SJSA1 (cell line): ENCODE measurements around the gene GALNT7. TPM values are rescaled to one million over a fixed set of nuclear protein-coding genes. Genes with fewer than 3 reads are reported as not detected.

Source experiments
- DNase-seq, 2 experiments: peaks; one replicate each; pipeline ENCODE4 v3.0.0-alpha.2; 2015 to 2020; ENCODE audit warnings: low spot score in 2 of 2, low read depth in 1 of 2
- H3K27ac ChIP-seq: fragments of 250-450 bp; sonication (Bioruptor Pico); 2 replicates; pipeline ENCODE4 v1.5.1; 2020; ENCODE audit warnings: mild to moderate bottlenecking, moderate library complexity
- H3K27me3 ChIP-seq: fragments of 250-450 bp; sonication (Bioruptor Pico); replicated peaks from 2 replicates; pipeline ENCODE4 v1.5.1; 2020; ENCODE audit warnings: mild to moderate bottlenecking, moderate library complexity
- H3K36me3 ChIP-seq: fragments of 250-450 bp; sonication (Bioruptor Pico); 2 replicates; pipeline ENCODE4 v1.5.1; 2020; ENCODE audit warnings: mild to moderate bottlenecking
- H3K4me1 ChIP-seq: fragments of 250-450 bp; sonication (Bioruptor Pico); replicated peaks from 2 replicates; pipeline ENCODE4 v1.6.1; 2021; ENCODE audit warnings: mild to moderate bottlenecking
- H3K4me3 ChIP-seq: fragments of 250-450 bp; sonication (Bioruptor Pico); 2 replicates; pipeline ENCODE4 v1.5.1; 2020; ENCODE audit warnings: mild to moderate bottlenecking
- H3K9me3 ChIP-seq: fragments of 250-450 bp; sonication (Bioruptor Pico); replicated peaks from 2 replicates; pipeline ENCODE4 v1.5.1; 2020; ENCODE audit warnings: mild to moderate bottlenecking
- total RNA-seq: library from RNA; depleted of rRNA; stranded (reverse); fragments of >200 nt; shearing (Covaris generic); gene quantifications from 2 replicates; pipeline ENCODE4 v1.2.3, GENCODE V29; 2014

GALNT7 gene
- total RNA-seq, 1 experiment from 2014 or later: 24.7 TPM

DNA sequence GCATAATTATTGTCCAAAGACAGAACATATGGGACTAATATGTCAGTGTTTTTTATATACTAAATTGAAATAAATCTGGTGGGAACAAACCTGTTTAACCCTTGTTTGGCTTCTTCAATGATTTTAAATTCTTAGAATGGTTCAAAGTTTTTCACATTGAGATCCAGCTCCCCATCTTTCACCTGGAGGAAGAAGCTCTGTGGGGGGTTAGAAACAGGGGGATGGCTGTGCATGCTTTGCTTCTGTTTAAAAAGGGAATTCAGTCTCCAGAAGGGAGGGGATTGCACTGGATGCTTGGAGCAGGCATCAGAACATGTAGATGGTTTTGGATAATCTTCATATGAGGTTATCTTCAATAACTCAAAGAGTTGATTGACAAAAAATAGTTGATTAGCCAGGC lies 72.1 kb downstream of the GALNT7 start:
- Histone ChIP-seq H3K9me3 (no peaks in the 10 kb centered on the region), H3K27me3 (0 out of 2 replicates have a peak, but pooled peaks cover 3% of the 10 kb centered on the region), H3K4me1 (peaks cover 11% of the 10 kb centered on the region), H3K36me3 (no peaks in the 10 kb centered on the region), H3K4me3 (no peak overlapping the region), H3K27ac (no peak overlapping the region)
- no peak for DNase-seq

DNA sequence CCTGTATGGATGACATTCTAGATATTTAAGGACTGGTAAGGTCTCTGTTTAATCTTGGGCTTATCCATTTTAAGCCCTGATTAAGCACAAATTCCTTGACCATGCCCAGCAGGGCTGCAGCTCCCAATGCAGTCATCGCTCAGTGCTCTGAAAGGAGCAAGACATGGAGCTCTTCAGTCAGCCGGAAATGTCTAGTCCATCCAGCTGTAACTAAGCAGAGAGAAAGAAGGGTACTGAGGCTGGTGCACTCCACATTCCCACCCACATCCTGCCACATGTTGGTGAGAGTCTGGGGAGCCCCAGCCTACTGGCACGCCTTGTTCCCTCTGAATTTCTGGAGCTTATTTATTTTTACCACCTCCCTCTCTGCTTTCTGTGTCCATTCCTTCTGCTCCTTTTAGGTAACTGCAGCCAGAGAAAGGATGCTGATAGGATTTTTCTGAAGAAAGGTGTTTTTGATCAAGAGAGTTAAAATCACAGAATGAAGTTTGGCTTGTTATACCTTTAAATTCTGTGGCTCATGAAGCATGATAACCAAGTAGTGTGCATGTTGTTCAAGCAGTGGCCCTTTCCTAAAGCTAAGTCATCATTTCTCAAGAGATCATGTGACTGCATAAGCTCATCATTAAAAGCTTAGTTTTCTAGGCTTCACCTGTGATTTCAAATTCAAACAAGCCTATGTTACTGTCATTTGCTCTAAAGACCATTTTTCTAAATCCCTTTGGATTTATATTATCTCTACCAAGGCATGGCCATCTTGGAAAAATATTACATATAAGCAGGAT lies 74.0 kb downstream of the GALNT7 start:
- DNase-seq: no peak
- 0 out of 2 replicates have a peak, but pooled peaks cover 3% of the 10 kb centered on the region for H3K27me3 ChIP-seq
- peaks cover 11% of the 10 kb centered on the region for H3K4me1 ChIP-seq
- H3K4me3 ChIP-seq: no peak overlapping the region
- H3K27ac ChIP-seq: no peak overlapping the region
- no peaks in the 10 kb centered on the region for H3K9me3 ChIP-seq
- H3K36me3 ChIP-seq: no peaks in the 10 kb centered on the region

DNA sequence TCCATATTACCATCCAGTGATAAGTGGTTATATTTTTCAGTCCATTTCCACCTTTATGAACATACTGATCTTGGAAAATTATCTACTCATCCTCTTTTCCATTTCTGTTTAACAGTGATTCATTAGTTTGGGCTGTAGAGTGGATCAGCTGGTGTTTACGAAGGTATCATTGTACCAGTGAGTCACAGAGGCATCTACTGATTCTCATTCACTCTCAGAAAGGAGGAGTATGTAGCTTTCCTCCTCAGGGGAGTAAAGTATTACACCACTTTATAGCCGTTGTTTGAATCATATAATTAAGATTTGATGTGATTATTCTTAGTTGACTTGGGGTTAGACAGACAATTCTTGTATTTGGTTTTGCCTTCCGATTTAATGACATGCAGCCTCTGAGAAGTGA lies 74.7 kb downstream of the GALNT7 start:
- no peak overlapping the region for H3K4me3 ChIP-seq
- 0 out of 2 replicates have a peak, but pooled peaks cover 3% of the 10 kb centered on the region for H3K27me3 ChIP-seq
- peaks cover 11% of the 10 kb centered on the region for H3K4me1 ChIP-seq
- H3K9me3 ChIP-seq: no peaks in the 10 kb centered on the region
- H3K36me3 ChIP-seq: no peaks in the 10 kb centered on the region
- peak in 1 of 2 experiments; percentile 20 for DNase-seq
- no peak overlapping the region for H3K27ac ChIP-seq

DNA sequence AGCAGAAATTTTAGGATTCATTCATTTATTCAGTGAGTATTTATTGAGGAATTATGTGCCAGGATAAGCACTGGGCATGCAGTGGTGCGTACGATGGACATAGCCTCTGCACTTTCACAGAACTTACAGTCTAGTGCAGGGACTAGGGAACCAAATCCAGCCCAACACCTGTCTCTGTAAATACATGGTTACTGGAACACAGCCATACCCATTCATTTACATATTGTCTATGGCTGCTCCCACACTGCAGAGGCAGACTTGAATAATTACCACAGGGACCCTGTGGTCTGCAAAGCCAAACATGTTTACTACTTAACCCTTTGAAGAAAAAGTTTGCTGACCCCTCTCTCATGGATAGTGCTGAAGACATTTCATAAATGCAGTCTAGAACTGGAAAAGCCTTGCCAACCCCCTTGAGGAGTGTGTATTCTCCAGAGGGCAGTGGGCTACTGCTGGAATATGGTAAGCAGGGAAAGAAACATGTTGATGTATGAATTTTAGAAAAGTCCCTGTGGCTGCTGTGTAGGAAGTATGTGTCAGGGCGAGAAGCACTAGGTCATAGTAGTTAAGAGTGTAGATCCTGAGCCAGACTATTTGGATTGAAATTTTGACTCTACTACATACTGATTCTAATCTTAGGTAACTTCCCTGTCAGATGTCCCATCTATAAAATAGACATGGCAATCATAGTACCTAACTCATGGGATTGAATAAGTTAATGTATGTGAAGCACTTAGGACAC lies 75.5 kb downstream of the GALNT7 start:
- H3K4me1 ChIP-seq: peaks cover 11% of the 10 kb centered on the region
- no peak overlapping the region for H3K27ac ChIP-seq
- no peak overlapping the region for H3K4me3 ChIP-seq
- 0 out of 2 replicates have a peak, but pooled peaks cover 3% of the 10 kb centered on the region for H3K27me3 ChIP-seq
- H3K36me3 ChIP-seq: no peaks in the 10 kb centered on the region
- no peaks in the 10 kb centered on the region for H3K9me3 ChIP-seq
- DNase-seq: no peak

DNA sequence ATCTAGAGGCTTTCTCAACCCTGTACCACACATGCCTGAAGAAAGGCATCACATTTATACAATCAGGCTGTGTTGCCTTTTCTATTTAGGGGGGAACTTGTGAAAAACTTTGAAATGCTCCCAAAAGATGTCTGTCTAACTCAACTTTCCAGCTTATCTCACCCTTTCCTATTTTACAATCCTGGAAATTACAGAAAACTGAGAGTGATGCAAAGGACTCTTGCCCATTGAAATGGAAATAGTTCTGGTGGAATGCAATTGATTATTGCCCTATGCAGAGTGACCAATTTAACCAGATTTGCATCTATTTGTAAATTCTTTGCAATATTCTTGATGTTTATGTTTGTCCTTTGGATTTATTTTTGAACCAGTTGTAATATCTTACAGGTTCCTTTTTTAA lies 77.3 kb downstream of the GALNT7 start:
- H3K36me3 ChIP-seq: no peaks in the 10 kb centered on the region
- H3K4me3 ChIP-seq: no peak overlapping the region
- DNase-seq: no peak
- no peak overlapping the region for H3K27ac ChIP-seq
- 0 out of 2 replicates have a peak, but pooled peaks cover 3% of the 10 kb centered on the region for H3K27me3 ChIP-seq
- H3K9me3 ChIP-seq: no peaks in the 10 kb centered on the region
- peaks cover 11% of the 10 kb centered on the region for H3K4me1 ChIP-seq

DNA sequence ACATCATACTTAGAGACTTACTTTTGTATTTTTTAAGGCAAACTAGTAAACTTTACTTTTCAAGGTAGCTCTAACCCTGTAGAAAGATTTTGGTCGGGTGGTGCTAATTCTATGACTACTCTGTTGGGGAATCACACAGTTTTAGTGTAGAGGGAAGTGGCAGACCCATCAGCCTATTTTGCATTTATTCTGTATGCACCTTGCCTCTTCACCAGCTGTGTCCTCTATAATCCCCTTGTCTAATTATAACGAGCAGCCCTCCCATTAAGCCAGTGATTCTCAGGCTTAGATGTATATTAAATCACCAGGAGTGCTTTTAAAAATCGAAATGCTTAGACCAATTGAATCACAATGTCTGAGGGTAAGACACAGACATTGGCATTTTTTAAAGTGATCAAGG lies 78.1 kb downstream of the GALNT7 start:
- H3K4me3 ChIP-seq: no peak overlapping the region
- no peak overlapping the region for H3K27ac ChIP-seq
- no peaks in the 10 kb centered on the region for H3K9me3 ChIP-seq
- no peaks in the 10 kb centered on the region for H3K36me3 ChIP-seq
- peaks cover 11% of the 10 kb centered on the region for H3K4me1 ChIP-seq
- DNase-seq: no peak
- peaks cover 7% of the 10 kb centered on the region; the same call in 1 of the 2 replicates for H3K27me3 ChIP-seq

DNA sequence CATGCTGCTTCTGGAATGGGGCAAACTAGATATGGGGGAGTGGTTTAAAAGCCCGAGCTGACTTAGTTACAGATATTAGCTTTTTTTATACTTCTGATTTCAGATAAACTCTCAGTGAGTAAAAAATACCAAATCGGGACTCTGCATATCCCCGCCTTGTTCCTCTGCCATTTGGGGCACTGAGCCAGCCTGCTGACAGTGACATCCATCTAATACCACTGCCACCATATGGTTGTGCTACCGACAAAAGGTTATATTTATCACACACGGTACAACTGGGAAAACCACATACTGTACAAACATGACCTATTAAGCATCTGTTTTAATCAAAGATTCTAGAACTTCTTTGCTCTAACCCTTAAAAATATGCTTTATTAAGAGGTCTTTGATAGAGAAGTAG lies 78.7 kb downstream of the GALNT7 start:
- Histone ChIP-seq H3K36me3 (no peaks in the 10 kb centered on the region), H3K9me3 (no peaks in the 10 kb centered on the region), H3K4me1 (peaks cover 15% of the 10 kb centered on the region), H3K27me3 (peaks cover 7% of the 10 kb centered on the region; the same call in 1 of the 2 replicates), H3K4me3 (no peak overlapping the region), H3K27ac (no peak overlapping the region)
- no peak for DNase-seq

DNA sequence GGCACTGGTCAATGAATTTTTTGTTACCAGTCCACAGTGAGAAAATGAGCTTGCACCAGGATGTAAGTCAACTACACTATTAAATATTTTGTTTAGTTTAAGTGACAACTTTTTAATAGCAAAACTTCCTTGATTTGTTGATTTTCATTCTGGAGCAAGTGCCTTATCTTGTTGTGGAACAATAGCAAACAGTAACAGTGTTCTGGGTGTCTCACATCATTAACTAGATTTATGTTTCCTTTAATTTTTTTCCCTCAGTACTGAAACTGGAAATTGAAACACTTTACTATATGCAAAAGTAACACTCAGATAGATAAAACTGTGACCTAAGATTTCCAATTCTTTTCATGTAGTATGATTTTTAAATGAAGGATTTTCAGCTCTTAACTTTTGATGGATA lies 80.1 kb downstream of the GALNT7 start:
- Histone ChIP-seq H3K27me3 (peaks cover 7% of the 10 kb centered on the region; the same call in 1 of the 2 replicates), H3K4me3 (no peak overlapping the region), H3K27ac (no peak overlapping the region), H3K4me1 (peaks cover 10% of the 10 kb centered on the region), H3K36me3 (no peaks in the 10 kb centered on the region), H3K9me3 (no peaks in the 10 kb centered on the region)
- no peak for DNase-seq

DNA sequence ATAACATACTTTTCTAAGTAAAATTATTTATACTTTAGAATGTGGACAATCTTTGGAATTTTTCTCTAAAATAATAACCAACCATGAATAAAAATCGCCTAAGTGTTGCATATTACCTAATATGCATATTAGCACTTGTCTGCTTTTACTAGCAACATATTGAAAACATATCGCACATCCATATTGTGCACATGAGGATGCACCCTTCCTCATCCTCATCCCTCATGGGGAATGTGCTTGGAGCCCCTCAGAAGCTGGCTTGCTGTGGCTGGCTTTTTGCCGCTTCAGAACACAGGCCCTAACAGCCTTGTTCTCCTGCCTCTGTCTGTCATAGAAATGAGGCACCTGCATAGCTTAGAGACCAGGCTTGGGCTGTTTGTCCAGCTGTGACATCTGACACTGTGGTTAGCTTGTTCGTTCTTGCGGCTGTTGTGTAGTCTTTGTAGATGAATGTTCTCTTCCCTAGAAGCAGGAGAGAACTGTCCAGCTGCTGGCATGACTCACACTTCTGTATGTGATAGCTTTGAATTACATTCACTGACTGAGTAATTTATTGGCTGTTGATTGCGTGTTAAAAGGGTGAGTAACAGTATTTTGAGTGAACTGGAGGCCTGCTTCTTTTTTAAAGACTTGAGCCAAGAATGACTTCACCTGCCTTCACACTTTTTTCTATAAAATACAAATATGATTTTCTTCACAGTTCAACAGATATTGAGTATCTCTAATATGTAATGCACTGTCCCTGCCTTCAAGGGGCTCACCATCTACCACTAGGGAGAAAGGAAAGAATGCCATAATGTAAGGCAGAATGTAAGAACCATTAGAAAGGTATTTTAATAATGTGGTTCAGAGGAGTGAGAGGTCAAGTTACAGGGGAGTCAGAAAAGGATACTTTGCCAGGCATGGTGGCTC lies 83.7 kb downstream of the GALNT7 start:
- H3K27ac ChIP-seq: no peak overlapping the region
- peaks cover 9% of the 10 kb centered on the region for H3K4me1 ChIP-seq
- no peaks in the 10 kb centered on the region for H3K36me3 ChIP-seq
- H3K27me3 ChIP-seq: peaks cover 4% of the 10 kb centered on the region; the same call in 1 of the 2 replicates
- peak; percentile 87 for DNase-seq
- H3K9me3 ChIP-seq: no peaks in the 10 kb centered on the region
- no peak overlapping the region for H3K4me3 ChIP-seq

DNA sequence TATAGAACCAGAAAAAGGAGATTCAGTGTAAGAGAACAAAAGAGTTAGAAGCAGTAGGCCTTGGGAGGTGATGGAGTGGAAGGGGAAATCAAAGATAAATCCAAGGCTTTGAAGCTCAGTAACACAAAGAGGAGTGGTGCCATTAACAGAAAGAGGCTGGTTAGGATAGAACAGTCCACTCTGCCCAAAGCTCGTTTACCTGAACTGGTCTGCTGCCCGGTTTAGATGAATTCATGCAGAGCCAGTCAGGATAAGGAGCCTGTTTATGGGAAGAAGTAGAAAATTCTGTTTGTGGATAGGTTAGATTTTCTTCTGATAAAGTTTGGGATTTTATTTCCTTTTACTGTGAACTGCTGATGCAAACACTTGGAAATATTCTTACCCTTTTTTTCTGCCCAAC lies 85.0 kb downstream of the GALNT7 start:
- Histone ChIP-seq H3K36me3 (no peaks in the 10 kb centered on the region), H3K4me1 (peaks cover 9% of the 10 kb centered on the region), H3K4me3 (no peak overlapping the region), H3K27me3 (peaks cover 4% of the 10 kb centered on the region; the same call in 1 of the 2 replicates), H3K27ac (no peak overlapping the region), H3K9me3 (no peaks in the 10 kb centered on the region)
- DNase-seq: no peak

DNA sequence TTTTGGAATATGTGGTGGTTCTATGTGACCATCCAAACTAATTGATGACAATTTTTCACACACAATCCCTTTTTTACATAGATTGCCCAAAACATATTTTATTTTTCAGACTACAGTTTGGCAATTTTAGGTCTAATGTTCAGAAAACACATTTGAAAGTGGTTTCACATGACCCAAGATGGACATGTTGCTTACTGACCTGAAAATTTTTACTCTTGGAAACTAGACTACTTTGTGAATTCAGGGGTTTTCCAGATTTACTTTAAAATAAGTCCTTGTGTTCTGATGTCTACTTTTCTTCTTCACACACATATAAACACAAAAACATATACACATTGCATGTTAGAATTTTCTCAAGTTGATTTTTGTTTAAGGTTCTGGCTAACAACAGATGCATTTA lies 86.0 kb downstream of the GALNT7 start:
- H3K4me3 ChIP-seq: no peak overlapping the region
- H3K9me3 ChIP-seq: no peaks in the 10 kb centered on the region
- H3K27ac ChIP-seq: no peak overlapping the region
- no peak for DNase-seq
- H3K4me1 ChIP-seq: peaks cover 9% of the 10 kb centered on the region
- no peaks in the 10 kb centered on the region for H3K36me3 ChIP-seq
- H3K27me3 ChIP-seq: peaks cover 4% of the 10 kb centered on the region; the same call in 1 of the 2 replicates

DNA sequence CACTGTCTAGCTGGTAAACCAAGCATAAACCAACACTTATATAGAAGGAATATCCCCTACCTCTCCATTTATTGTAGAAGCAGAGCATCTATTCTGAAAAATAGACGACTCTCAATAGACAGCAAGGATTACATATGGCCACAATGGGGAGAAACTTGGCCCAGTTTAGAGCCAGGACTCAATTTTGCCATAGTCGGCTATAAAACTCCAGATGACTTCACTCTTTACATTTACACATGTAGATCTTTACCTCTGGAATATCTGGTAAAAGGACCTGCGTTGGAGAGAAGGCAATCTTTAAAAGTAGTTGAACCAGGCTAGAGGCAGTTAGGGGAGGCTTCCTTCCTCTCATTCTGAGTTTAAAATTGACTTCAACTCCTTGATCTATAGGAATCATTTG lies 88.2 kb downstream of the GALNT7 start:
- Histone ChIP-seq H3K27ac (no peak overlapping the region), H3K4me1 (peaks cover 9% of the 10 kb centered on the region), H3K9me3 (no peaks in the 10 kb centered on the region), H3K27me3 (no peaks in the 10 kb centered on the region), H3K4me3 (no peak overlapping the region), H3K36me3 (no peaks in the 10 kb centered on the region)
- no peak for DNase-seq
